ENCODE data around the gene PDCD5. TPM values are rescaled to one million over a fixed set of nuclear protein-coding genes. Genes with fewer than 3 reads are reported as not detected.

PDCD5 gene
- total RNA-seq, 2 experiments from 2014 or later: 131 to 132 TPM

DNA sequence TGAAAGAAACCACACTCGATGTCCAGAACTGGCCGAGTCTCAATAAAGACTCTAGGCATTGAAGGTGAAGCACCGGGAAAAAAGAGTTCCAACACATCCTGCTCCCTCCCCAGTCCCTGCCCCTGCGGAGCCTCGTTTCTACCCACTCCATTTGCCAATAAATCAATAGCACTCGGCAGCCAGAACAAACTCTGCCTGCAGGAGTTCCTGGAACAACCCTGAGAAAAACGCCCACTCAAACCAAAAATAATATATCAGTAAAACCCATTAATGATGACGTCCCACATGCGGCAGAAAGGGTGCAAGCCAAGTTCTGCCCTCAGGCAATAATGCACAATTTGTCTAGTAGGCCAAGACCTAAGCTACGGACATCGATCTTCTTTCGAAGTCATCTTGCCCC is 41.0 kb downstream of the PDCD5 start:
- H3K27ac Mint-ChIP-seq: no peak overlapping the region
- POLR2A ChIA-PET: interaction anchor here (0.6 kb wide), 1 partner anchor 60 kb away, joined by 3 read pairs; no protein-coding TSS in a partner anchor
- H3K36me3 Mint-ChIP-seq (ENCODE audit: low read depth): peaks cover 36% of the 10 kb centered on the region
- H3K4me1 Mint-ChIP-seq: no peaks in the 10 kb centered on the region
- CTCF ChIA-PET: interaction anchor here (0.6 kb wide), 1 partner anchor 9 kb away, joined by 3 read pairs; no protein-coding TSS in a partner anchor
- no peak for DNase-seq
- H3K9me3 Mint-ChIP-seq: no peaks in the 10 kb centered on the region
- H3K4me3 Mint-ChIP-seq: no peak overlapping the region
- no peaks in the 10 kb centered on the region for H3K27me3 Mint-ChIP-seq

DNA sequence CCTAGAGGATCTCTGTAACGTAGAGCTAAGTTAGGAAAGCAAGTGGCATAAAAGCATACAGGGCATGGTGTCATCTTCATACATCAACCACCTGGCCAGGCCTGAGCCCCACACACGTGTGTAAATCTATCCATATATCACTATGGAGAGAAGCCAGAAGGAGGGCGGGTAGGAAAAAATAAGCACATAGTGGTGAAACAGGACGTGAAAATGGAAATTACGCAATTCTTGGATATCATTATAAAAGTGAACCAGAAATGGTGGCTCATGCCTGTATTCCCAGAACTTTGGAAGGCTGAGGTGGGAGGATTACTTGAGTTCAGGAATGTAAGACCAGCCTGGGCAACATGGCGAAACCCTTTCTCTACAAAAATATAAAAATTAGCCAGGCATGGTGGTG is 43.4 kb downstream of the PDCD5 start:
- H3K9me3 Mint-ChIP-seq: no peaks in the 10 kb centered on the region
- DNase-seq: no peak
- CTCF ChIA-PET: no interaction called here
- H3K4me1 Mint-ChIP-seq: no peaks in the 10 kb centered on the region
- no peak overlapping the region for H3K4me3 Mint-ChIP-seq
- H3K27ac Mint-ChIP-seq: no peak overlapping the region
- POLR2A ChIA-PET: no interaction called here
- no peaks in the 10 kb centered on the region for H3K27me3 Mint-ChIP-seq
- H3K36me3 Mint-ChIP-seq (ENCODE audit: low read depth): peaks cover 31% of the 10 kb centered on the region

GRCh38 chr19:32626969-32627368 is 46.0 kb downstream of the PDCD5 start:
- Mint-ChIP-seq H3K4me3 (no peak overlapping the region), H3K9me3 (no peaks in the 10 kb centered on the region), H3K27ac (no peak overlapping the region), H3K36me3 (ENCODE audit: low read depth) (peaks cover 24% of the 10 kb centered on the region), H3K27me3 (no peaks in the 10 kb centered on the region), H3K4me1 (no peaks in the 10 kb centered on the region)
- ChIA-PET POLR2A (no interaction called here), CTCF (no interaction called here)
- DNase-seq: no peak

- CTCF ChIA-PET: no interaction called here
These were observed 46.8 kb downstream of the PDCD5 start for GRCh38 chr19:32627714-32628270.

DNA sequence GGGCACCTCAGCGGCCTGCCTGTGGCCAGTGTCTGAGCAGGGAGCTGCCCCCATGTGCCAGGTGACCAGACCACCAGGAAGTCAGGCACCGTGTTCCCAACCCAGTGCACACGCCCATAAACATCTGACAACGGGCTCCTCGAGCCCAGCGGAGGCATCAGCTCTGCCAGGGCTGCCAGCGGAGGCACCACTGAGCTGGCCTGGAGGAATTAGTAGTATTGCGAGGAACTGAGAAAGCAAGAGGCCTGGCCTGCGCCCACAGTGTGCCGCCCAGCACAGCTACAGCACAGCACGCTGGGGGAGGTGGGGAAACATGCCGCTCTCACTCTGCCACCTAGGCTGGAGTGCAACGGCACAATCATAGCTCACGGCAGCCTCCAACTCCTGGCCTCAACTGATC is 49.3 kb downstream of the PDCD5 start:
- Mint-ChIP-seq H3K4me1 (no peaks in the 10 kb centered on the region), H3K4me3 (no peak overlapping the region), H3K9me3 (no peaks in the 10 kb centered on the region), H3K27me3 (no peaks in the 10 kb centered on the region), H3K36me3 (ENCODE audit: low read depth) (peaks cover 11% of the 10 kb centered on the region), H3K27ac (no peak overlapping the region)
- DNase-seq: no peak
- CTCF ChIA-PET: interaction anchor here (0.6 kb wide), 1 partner anchor 310 kb away, joined by 3 read pairs; no protein-coding TSS in a partner anchor
- POLR2A ChIA-PET: no interaction called here

More at GRCh38 chr19:32627714-32628270, 46.8 kb downstream of the PDCD5 start:
- Mint-ChIP-seq H3K4me1 (no peaks in the 10 kb centered on the region), H3K36me3 (ENCODE audit: low read depth) (peaks cover 18% of the 10 kb centered on the region), H3K9me3 (no peaks in the 10 kb centered on the region), H3K27ac (no peak overlapping the region), H3K4me3 (no peak overlapping the region), H3K27me3 (no peaks in the 10 kb centered on the region)
- DNase-seq: no peak
- POLR2A ChIA-PET: no interaction called here

- CTCF ChIA-PET: no interaction called here
- H3K27ac Mint-ChIP-seq: no peak overlapping the region
- DNase-seq: no peak
- H3K36me3 Mint-ChIP-seq (ENCODE audit: low read depth): peaks cover 18% of the 10 kb centered on the region
- no peaks in the 10 kb centered on the region for H3K27me3 Mint-ChIP-seq
- H3K4me3 Mint-ChIP-seq: no peak overlapping the region
- POLR2A ChIA-PET: no interaction called here
- no peaks in the 10 kb centered on the region for H3K4me1 Mint-ChIP-seq
- H3K9me3 Mint-ChIP-seq: no peaks in the 10 kb centered on the region
These were observed 50.4 kb downstream of the PDCD5 start for GRCh38 chr19:32631381-32631780.

Other genes with a start within 250 kb of the PDCD5 start
- gene ZNF507, start 235.6 kb upstream of the PDCD5 start, total RNA-seq: 10 to 100 TPM; 30.4 to 33.3 TPM
- 10 to 100 TPM; 11.2 to 13.1 TPM for gene DPY19L3, start 175.4 kb upstream of the PDCD5 start, total RNA-seq
- 10 to 100 TPM; 49.3 to 49.8 TPM for gene ANKRD27, start 94.0 kb downstream of the PDCD5 start, total RNA-seq
- under 1 TPM; 0.35 TPM for gene RGS9BP, start 94.7 kb downstream of the PDCD5 start, total RNA-seq
- 10 to 100 TPM; 15.6 to 16.0 TPM for gene NUDT19, start 110.6 kb downstream of the PDCD5 start, total RNA-seq
- gene TDRD12, start 138.6 kb downstream of the PDCD5 start, total RNA-seq: under 1 TPM; 0.25 to 0.52 TPM

All from activated CD4-positive, alpha-beta T cell treated with anti-CD3 and anti-CD28 coated beads, Interleukin-2, amount 10 ng/mL, durations not matched to agents 7 days and 5 days (primary cell).